Skeletal muscle cell (primary cell): ENCODE data around the gene GRK5.

Source experiments
- DNase-seq: peaks from one replicate; pipeline ENCODE4 v3.0.0-alpha.2; 2010; ENCODE audit warnings: low read depth
- H3K4me3 ChIP-seq: 2 replicates; pipeline ENCODE4 v1.5.1; 2011; ENCODE audit warnings: low read depth, mild to moderate bottlenecking, control low read depth, low read length, moderate library complexity

Gene GRK5

GRCh38 chr10:119470920-119471702 lies 263.7 kb downstream of the GRK5 start:
- DNase-seq: no peak
- H3K4me3 ChIP-seq: no peak overlapping the region

DNA sequence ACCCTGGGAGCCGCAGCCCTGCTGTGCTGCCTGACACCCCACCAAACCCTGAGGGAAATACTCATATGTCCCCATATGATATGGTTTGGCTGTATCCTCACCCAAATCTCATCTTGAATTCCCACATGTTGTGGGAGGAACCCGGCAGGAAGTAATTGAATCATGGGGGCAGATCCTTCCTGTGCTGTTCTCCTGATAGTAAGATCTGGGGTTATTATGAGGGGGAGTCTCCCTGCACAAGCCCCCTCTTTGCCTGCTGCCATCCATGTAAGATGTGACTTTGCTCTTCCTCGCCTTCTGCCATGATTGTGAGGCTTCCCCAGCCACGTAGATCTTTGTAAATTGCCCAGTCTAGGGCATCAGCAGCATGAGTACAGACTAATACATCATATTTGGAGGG lies 266.4 kb downstream of the GRK5 start:
- DNase-seq: no peak
- H3K4me3 ChIP-seq: no peak overlapping the region

GRCh38 chr10:119474606-119475005 lies 267.2 kb downstream of the GRK5 start:
- no peak overlapping the region for H3K4me3 ChIP-seq

GRCh38 chr10:119477444-119477843 lies 270.1 kb downstream of the GRK5 start:
- H3K4me3 ChIP-seq: no peak overlapping the region
- DNase-seq: no peak

More at GRCh38 chr10:119474606-119475005, 267.2 kb downstream of the GRK5 start:
- DNase-seq: no peak

- no peak for DNase-seq
- no peak overlapping the region for H3K4me3 ChIP-seq
Measured at GRCh38 chr10:119478111-119478802, 270.9 kb downstream of the GRK5 start.

DNA sequence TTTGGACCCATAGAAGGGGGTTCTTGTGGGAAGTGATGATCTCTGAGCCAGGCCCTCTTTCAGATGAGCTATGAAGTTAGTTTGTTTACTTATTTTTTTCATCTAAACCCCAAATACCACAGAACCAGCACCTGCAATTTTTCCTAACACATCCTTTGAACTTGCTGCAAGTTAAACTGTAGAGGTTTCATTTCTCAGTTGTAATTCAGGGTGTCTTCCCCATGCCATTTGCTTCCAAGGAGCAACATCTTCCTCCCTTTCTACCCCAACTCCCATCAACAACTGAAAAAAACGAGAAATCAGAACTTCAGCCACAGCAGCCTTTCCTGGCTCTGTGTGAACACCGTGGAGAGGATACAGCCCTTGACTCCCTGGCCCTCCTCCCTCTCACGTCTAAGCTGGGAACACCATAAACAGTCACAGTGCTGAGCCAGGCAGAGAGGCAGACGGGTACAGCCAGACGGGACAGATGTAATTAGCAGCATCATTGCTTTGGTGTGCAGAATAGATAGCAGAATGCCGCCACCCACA lies 271.5 kb downstream of the GRK5 start:
- no peak overlapping the region for H3K4me3 ChIP-seq
- no peak for DNase-seq

- no peak overlapping the region for H3K4me3 ChIP-seq
- no peak for DNase-seq
Measured at GRCh38 chr10:119479532-119479931, 272.2 kb downstream of the GRK5 start.

- no peak overlapping the region for H3K4me3 ChIP-seq
- no peak for DNase-seq
Measured at GRCh38 chr10:119480667-119481066, 273.3 kb downstream of the GRK5 start.

GRCh38 chr10:119481781-119482426 lies 274.5 kb downstream of the GRK5 start:
- no peak for DNase-seq
- H3K4me3 ChIP-seq: no peak overlapping the region

- H3K4me3 ChIP-seq: no peak overlapping the region
- no peak for DNase-seq
Measured at GRCh38 chr10:119483001-119483400, 275.6 kb downstream of the GRK5 start.

DNA sequence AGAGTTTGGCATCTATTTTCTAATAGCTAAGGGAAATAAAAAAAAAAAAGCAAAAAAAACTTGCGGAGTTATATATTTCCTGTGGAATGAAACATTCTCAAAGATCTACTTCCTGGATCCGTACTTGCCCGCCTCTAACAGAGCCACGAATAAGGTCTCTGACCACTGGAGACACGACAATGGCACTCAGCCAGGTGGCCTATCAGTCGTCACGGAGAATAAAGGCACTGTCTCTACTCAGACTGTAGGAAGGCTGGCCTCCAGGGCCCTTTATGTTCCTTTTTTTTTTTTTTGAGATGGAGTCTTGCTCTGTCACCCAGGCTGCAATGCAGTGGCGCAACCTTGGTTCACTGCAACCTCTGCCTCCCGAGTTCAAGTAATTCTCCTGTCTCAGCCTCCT lies 276.5 kb downstream of the GRK5 start:
- DNase-seq: no peak
- no peak overlapping the region for H3K4me3 ChIP-seq

DNA sequence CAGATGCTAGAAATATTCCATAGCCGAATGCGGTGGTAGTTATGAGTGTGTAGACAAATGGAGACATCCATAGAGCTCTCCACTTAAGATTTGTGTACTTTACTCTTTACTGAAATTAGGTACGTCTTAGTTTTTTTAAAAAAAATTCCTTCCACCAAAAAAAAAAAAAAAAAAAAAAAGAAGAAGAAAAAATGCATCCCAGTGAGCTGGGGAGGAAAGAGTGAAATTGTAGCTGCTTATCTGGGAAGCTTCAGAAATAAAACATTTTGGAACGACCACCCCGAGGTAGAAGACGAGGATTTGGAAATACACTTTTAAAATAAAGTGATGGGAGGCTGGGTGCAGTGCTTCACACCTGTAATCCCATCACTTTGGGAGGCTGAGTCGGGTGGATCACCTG lies 281.3 kb downstream of the GRK5 start:
- no peak for DNase-seq
- H3K4me3 ChIP-seq: no peak overlapping the region

- no peak for DNase-seq
- H3K4me3 ChIP-seq: peak overlapping the region; percentile 35
Measured at GRCh38 chr10:119489991-119490326, 282.6 kb downstream of the GRK5 start.

- H3K4me3 ChIP-seq: no peak overlapping the region
- no peak for DNase-seq
Measured at GRCh38 chr10:119491966-119492757, 284.8 kb downstream of the GRK5 start.

GRCh38 chr10:119493155-119493554 lies 285.8 kb downstream of the GRK5 start:
- no peak for DNase-seq
- no peak overlapping the region for H3K4me3 ChIP-seq

GRCh38 chr10:119494236-119495020 lies 287.1 kb downstream of the GRK5 start:
- H3K4me3 ChIP-seq: no peak overlapping the region

GRCh38 chr10:119495021-119495505 lies 287.7 kb downstream of the GRK5 start:
- H3K4me3 ChIP-seq: no peak overlapping the region
- DNase-seq: no peak

More at GRCh38 chr10:119494236-119495020, 287.1 kb downstream of the GRK5 start:
- no peak for DNase-seq

- DNase-seq: no peak
- H3K4me3 ChIP-seq: no peak overlapping the region
Measured at GRCh38 chr10:119495545-119495944, 288.2 kb downstream of the GRK5 start.

- no peak for DNase-seq
- no peak overlapping the region for H3K4me3 ChIP-seq
Measured at GRCh38 chr10:119496273-119496672, 288.9 kb downstream of the GRK5 start.
